H1 (cell line): ENCODE measurements around the gene ARL3. TPM values are rescaled to one million over a fixed set of nuclear protein-coding genes. Genes with fewer than 3 reads are reported as not detected.

Experiments
- CTCF ChIA-PET: fragments of 300-600 bp; sonication (Branson Sonifier 250); formaldehyde crosslinking; loops from one replicate; lab custom pipeline; 2021; ENCODE audit not compliant: partially characterized antibody; lab: Charles Lee
- POLR2A ChIA-PET: fragments of 300-600 bp; sonication (Branson Sonifier 250); formaldehyde crosslinking; loops from one replicate; lab custom pipeline; 2021; ENCODE audit warnings: inconsistent platforms; ENCODE audit not compliant: partially characterized antibody; lab: Charles Lee
- DNase-seq, 2 experiments: peaks; one replicate each; pipeline versions ENCODE4 v3.0.0 to v3.0.0-alpha.2; 2010 to 2022; ENCODE audit warnings: low spot score in 2 of 2, low read depth in 1 of 2, mixed read lengths in 1 of 2
- FAIRE-seq: peaks from 2 replicates; lab custom pipeline; 2011; peaks lifted over from hg19 to GRCh38; lab: Jason Lieb, UNC
- H2AFZ ChIP-seq: 2 replicates; pipeline ENCODE4 v1.8.1; 2012; ENCODE audit warnings: low read length, inconsistent platforms
- H2AK5ac ChIP-seq: 2 replicates; pipeline ENCODE4 v1.6.1; 2013; ENCODE audit warnings: low read depth, low read length
- H2BK120ac ChIP-seq: replicated peaks from 2 replicates; pipeline ENCODE3; 2013; ENCODE audit warnings: low read depth, low read length, inconsistent platforms
- H2BK12ac ChIP-seq: 2 replicates; pipeline ENCODE4 v1.6.1; 2013; ENCODE audit warnings: low read depth, low read length
- H2BK15ac ChIP-seq: 2 replicates; pipeline ENCODE4 v1.6.1; 2013; ENCODE audit warnings: low read length
- H2BK20ac ChIP-seq: 2 replicates; pipeline ENCODE4 v1.6.1; 2013; ENCODE audit warnings: low read length
- H2BK5ac ChIP-seq: 2 replicates; pipeline ENCODE4 v1.6.1; 2013; ENCODE audit warnings: low read depth, low read length
- H3K14ac ChIP-seq: 2 replicates; pipeline ENCODE4 v1.6.1; 2013; ENCODE audit warnings: inconsistent platforms; ENCODE audit not compliant: insufficient read length
- H3K18ac ChIP-seq: 2 replicates; pipeline ENCODE4 v1.6.1; 2013; ENCODE audit warnings: low read length; ENCODE audit errors: extremely low read depth
- H3K23ac ChIP-seq: 2 replicates; pipeline ENCODE4 v1.6.1; 2013; ENCODE audit warnings: inconsistent platforms; ENCODE audit not compliant: insufficient read length
- H3K23me2 ChIP-seq: 2 replicates; pipeline ENCODE4 v1.6.1; 2013; ENCODE audit warnings: low read depth, low read length
- H3K27ac ChIP-seq: 2 replicates; pipeline ENCODE4 v1.6.1; 2011; ENCODE audit warnings: low read depth, low read length, inconsistent platforms
- H3K27me3 ChIP-seq, 4 experiments: replicated peaks in 1 of 4; 1 replicate in 1 of 4; 2 replicates in 3 of 4; pipeline versions ENCODE4 v1.6.1 to v1.8.1; 2011 to 2013; ENCODE audit warnings: low read length in 3 of 4, mild to moderate bottlenecking in 3 of 4, inconsistent platforms in 2 of 4, mixed read lengths in 2 of 4, moderate library complexity in 1 of 4; ENCODE audit not compliant: control insufficient read depth in 3 of 4, insufficient read depth in 3 of 4; ENCODE audit errors: extremely low read depth in 1 of 4
- H3K36me3 ChIP-seq, 4 experiments: 2 replicates each; pipeline versions ENCODE4 v1.6.1 to v1.8.1; 2011 to 2013; ENCODE audit warnings: mild to moderate bottlenecking in 4 of 4, low read length in 3 of 4, moderate library complexity in 2 of 4, control low read depth in 1 of 4, inconsistent platforms in 1 of 4; ENCODE audit not compliant: insufficient read depth in 4 of 4, control insufficient read depth in 2 of 4
- H3K4ac ChIP-seq: replicated peaks from 2 replicates; pipeline ENCODE3; 2013; ENCODE audit warnings: low read length, low read depth, mixed read lengths, inconsistent platforms; ENCODE audit not compliant: insufficient read length
- H3K4me1 ChIP-seq, 4 experiments: replicated peaks in 1 of 4; 1 replicate in 1 of 4; 2 replicates in 3 of 4; pipeline versions ENCODE4 v1.6.1 to v1.8.1; 2011 to 2013; ENCODE audit warnings: low read length in 3 of 4, inconsistent platforms in 2 of 4, mixed read lengths in 1 of 4; ENCODE audit not compliant: insufficient read depth in 4 of 4, control insufficient read depth in 3 of 4
- H3K4me2 ChIP-seq, 2 experiments: 2 replicates each; pipeline versions ENCODE4 v1.6.1 to v1.8.1; 2011 to 2013; ENCODE audit warnings: low read depth in 2 of 2, low read length in 2 of 2, control low read depth in 1 of 2, inconsistent platforms in 1 of 2, mild to moderate bottlenecking in 1 of 2; ENCODE audit not compliant: insufficient read depth in 1 of 2
- H3K4me3 ChIP-seq, 4 experiments: fragments of 200-600, 300-600 bp in 1 of 4; sonication (generic), shearing (Covaris generic), sonication (Bioruptor Twin) in 1 of 4; 2 replicates each; pipeline versions ENCODE4 v1.5.1 to v1.8.1; 2011 to 2016; ENCODE audit warnings: low read length in 4 of 4, low read depth in 3 of 4, control low read depth in 2 of 4, inconsistent platforms in 2 of 4, mild to moderate bottlenecking in 2 of 4, mixed read lengths in 1 of 4, moderate library complexity in 1 of 4; ENCODE audit not compliant: insufficient read depth in 2 of 4; ENCODE audit errors: extremely low read depth in 1 of 4
- H3K56ac ChIP-seq: replicated peaks from 2 replicates; pipeline ENCODE3; 2013; ENCODE audit warnings: low read depth, mild to moderate bottlenecking, mixed read lengths, low read length, inconsistent platforms; ENCODE audit not compliant: insufficient read length
- H3K79me1 ChIP-seq: 2 replicates; pipeline ENCODE4 v1.6.1; 2013; ENCODE audit warnings: low read depth, low read length, control low read depth
- H3K79me2 ChIP-seq, 2 experiments: 2 replicates each; pipeline versions ENCODE4 v1.6.1 to v1.8.1; 2012 to 2013; ENCODE audit warnings: low read length in 2 of 2, mild to moderate bottlenecking in 2 of 2, inconsistent platforms in 1 of 2; ENCODE audit not compliant: insufficient read depth in 2 of 2, control insufficient read depth in 1 of 2
- H3K9ac ChIP-seq, 4 experiments: replicated peaks in 1 of 4; 1 replicate in 1 of 4; 2 replicates in 3 of 4; pipeline versions ENCODE4 v1.6.1 to v1.8.1; 2011 to 2013; ENCODE audit warnings: low read depth in 3 of 4, low read length in 3 of 4, control low read depth in 2 of 4, mild to moderate bottlenecking in 2 of 4, moderate library complexity in 2 of 4, inconsistent platforms in 1 of 4; ENCODE audit errors: extremely low read depth in 1 of 4
- H3K9me3 ChIP-seq, 2 experiments: 2 replicates each; pipeline versions ENCODE4 v1.6.1 to v1.8.1; 2012 to 2013; ENCODE audit warnings: mild to moderate bottlenecking in 2 of 2, moderate library complexity in 2 of 2, control low read depth in 1 of 2, inconsistent platforms in 1 of 2, low read depth in 1 of 2, low read length in 1 of 2, mixed read lengths in 1 of 2; ENCODE audit not compliant: insufficient read depth in 2 of 2
- H4K20me1 ChIP-seq, 2 experiments: replicated peaks in 1 of 2; 2 replicates each; pipeline versions ENCODE3 to v1.8.1; 2011 to 2013; ENCODE audit warnings: inconsistent platforms in 2 of 2, low read length in 2 of 2, mild to moderate bottlenecking in 1 of 2; ENCODE audit not compliant: insufficient read depth in 2 of 2, control insufficient read depth in 1 of 2
- H4K5ac ChIP-seq: 2 replicates; pipeline ENCODE4 v1.6.1; 2013; ENCODE audit warnings: low read length, low read depth, mixed read lengths, inconsistent platforms; ENCODE audit not compliant: insufficient read length
- H4K8ac ChIP-seq: 2 replicates; pipeline ENCODE4 v1.8.0; 2013; ENCODE audit warnings: mild to moderate bottlenecking, moderate library complexity, low read length, inconsistent platforms; ENCODE audit not compliant: insufficient read depth; ENCODE audit errors: extremely low read depth
- H4K91ac ChIP-seq: replicated peaks from 2 replicates; pipeline ENCODE3; 2013; ENCODE audit warnings: low read length, mixed read lengths, inconsistent platforms; ENCODE audit not compliant: insufficient read length
- CBX5 ChIP-seq: fragments of 300-800, 300-1000 bp; sonication (generic); IDR thresholded peaks from 2 replicates; pipeline ENCODE4 v1.7.1; 2016; ENCODE audit warnings: antibody characterized with exemption, low read length, low read depth
- CREB1 ChIP-seq: IDR thresholded peaks from 2 replicates; pipeline ENCODE4 v1.6.1; 2012; ENCODE audit warnings: inconsistent platforms
- CTCF ChIP-seq, 3 experiments: IDR thresholded peaks; 1 replicate in 2 of 3; 2 replicates in 1 of 3; pipeline versions ENCODE4 v1.5.1 to v1.6.1; 2011; ENCODE audit warnings: low read length in 3 of 3, mild to moderate bottlenecking in 3 of 3, inconsistent platforms in 2 of 3, low read depth in 1 of 3, moderate library complexity in 1 of 3; ENCODE audit not compliant: insufficient read depth in 1 of 3; ENCODE audit errors: control extremely low read depth in 1 of 3
- EGR1 ChIP-seq: IDR thresholded peaks from 2 replicates; pipeline ENCODE4 v1.6.1; 2011; ENCODE audit warnings: low read depth, low read length, borderline replicate concordance
- HDAC6 ChIP-seq: IDR thresholded peaks from one replicate; pipeline ENCODE4 v1.7.1; 2012; ENCODE audit warnings: low read depth, mild to moderate bottlenecking, inconsistent platforms, low read length, moderate library complexity
- MAX ChIP-seq: IDR thresholded peaks from 2 replicates; pipeline ENCODE4 v1.6.1; 2012; ENCODE audit warnings: inconsistent platforms
- POU5F1 ChIP-seq: IDR thresholded peaks from 2 replicates; pipeline ENCODE4 v1.6.1; 2011; ENCODE audit warnings: low read depth, mild to moderate bottlenecking, low read length, moderate library complexity
- WGBS, 2 experiments: shearing (Covaris generic) in 1 of 2; methylation state at CpG; one replicate each; pipeline versions ENCODE4 v1.1.6 to v1.1.7; 2013 to 2015; ENCODE audit warnings: low lambda C conversion rate in 2 of 2, mixed read lengths in 2 of 2, inconsistent platforms in 1 of 2, low coverage in 1 of 2, missing lambda C conversion rate in 1 of 2; ENCODE audit not compliant: insufficient replicate concordance in 2 of 2, insufficient coverage in 1 of 2, insufficient read length in 1 of 2; ENCODE audit errors: extremely low coverage in 1 of 2, missing lambda C conversion rate in 1 of 2; 5-methylcytosine and 5-hydroxymethylcytosine counted together
- polyA plus RNA-seq, 7 experiments: library from polyadenylated mRNA; depleted of rRNA in 3 of 7; stranded (reverse) in 5 of 7; unstranded in 2 of 7; fragments of >200 nt in 5 of 7; fragments of 200-250 nt in 2 of 7; gene quantifications; 1 replicate in 5 of 7; 2 replicates in 1 of 7; 4 replicates in 1 of 7; pipeline versions ENCODE4 v1.2.1 to v1.2.3, GENCODE V29; 2011 to 2013; ENCODE audit warnings: missing spikeins in 2 of 7, mixed read lengths in 2 of 7
- total RNA-seq: library from RNA; stranded (reverse); fragmentation: NEBNext Ultra II Directional; extraction: Animal tissue kit (Norgen Biotek cat#: 25700); gene quantifications from 2 replicates; pipeline ENCODE4 v1.2.1, GENCODE V29; 2021

ARL3 gene
- total and polyA plus RNA-seq, 2 of the 8 experiments (the other 6 are each of a cell fraction or from before 2014, with no cell fraction given) = 8.8 to 16.2 TPM

GRCh38 chr10:102713539-102713813 is 721 bp downstream of the ARL3 start:
- peaks cover 2 to 12% of the 10 kb centered on the region in 2 experiments for H4K20me1 ChIP-seq
- no peaks in the 10 kb centered on the region for H3K27me3 ChIP-seq
- peak overlapping the region; percentile 92 for H4K5ac ChIP-seq
- H2BK12ac ChIP-seq = no peak overlapping the region
- peak overlapping the region; percentile 81 for H3K18ac ChIP-seq
- H3K4me3 ChIP-seq = peak overlapping the region; percentile 85 to 96 (median 92)
- no peak overlapping the region for H4K91ac ChIP-seq
- no peak overlapping the region for H3K23ac ChIP-seq
- H3K36me3 ChIP-seq = peaks cover 0 to 9% (median 2%) of the 10 kb centered on the region in 4 experiments; a peak in 4 of 8 replicates
- peak overlapping the region; percentile 67; the same call in 1 of the 2 replicates for H2BK5ac ChIP-seq
- H3K14ac ChIP-seq = no peak overlapping the region
- no peak overlapping the region for H2BK15ac ChIP-seq
- H3K4ac ChIP-seq = no peak overlapping the region
- TF ChIP-seq MAX (no peak), HDAC6 (no peak), CTCF (IDR thresholded peaks at IDR 0.05; ENCODE audit: control extremely low read depth in 1 of 3, insufficient read depth in 1 of 3, low read depth in 1 of 3, low read length in 3 of 3) (peak in 1 of 3 experiments; percentile 60; a peak in 1 of 4 replicates), CREB1 (no peak), CBX5 (no peak), EGR1 (no peak), POU5F1 (no peak)
- H3K4me1 ChIP-seq = peaks cover 5 to 20% (median 12%) of the 10 kb centered on the region in 4 experiments; a peak in 6 of 7 replicates
- FAIRE-seq = no peak
- no peak overlapping the region for H2AK5ac ChIP-seq
- H3K23me2 ChIP-seq = peaks cover 8% of the 10 kb centered on the region; the same call in 1 of the 2 replicates
- H3K79me2 ChIP-seq = peaks cover 0 to 73% of the 10 kb centered on the region in 2 experiments; a peak in 2 of 4 replicates
- no peak overlapping the region for H3K56ac ChIP-seq
- H3K9me3 ChIP-seq = no peaks in the 10 kb centered on the region
- WGBS, 2 experiments = 3% methylated on average over 13 of the region's 13 CpGs; no CpG with 5 or more reads in 1 of the 2 experiments
- H2BK120ac ChIP-seq = no peak overlapping the region
- POLR2A ChIA-PET = interaction anchor here (0.5 to 7.3 kb wide), 17 partner anchors 12 to 660 kb away, joined by 3 to 53 read pairs (median 5); partner anchors contain the start of genes AS3MT, CNNM2, TRIM8 and WBP1L
- CTCF ChIA-PET = interaction anchor here (0.8 to 2.1 kb wide), 13 partner anchors 10 to 210 kb away, joined by 3 to 10 read pairs (median 3); partner anchors contain the start of genes ACTR1A and SUFU
- H3K4me2 ChIP-seq = peak overlapping the region; percentile 78 to 79
- H2BK20ac ChIP-seq = no peak overlapping the region
- DNase-seq = no peak
- H2AFZ ChIP-seq = 0 out of 2 replicates have a peak overlapping the region, but pooled peaks have one; percentile 10
- H4K8ac ChIP-seq = 0 out of 2 replicates have a peak overlapping the region, but pooled peaks have one; percentile 39
- H3K9ac ChIP-seq = peak overlapping the region; percentile 49 to 79 (median 69)
- H3K79me1 ChIP-seq = peaks cover 4% of the 10 kb centered on the region; the same call in 1 of the 2 replicates
- peak overlapping the region; percentile 66; the same call in 1 of the 2 replicates for H3K27ac ChIP-seq
